Erythroblast (primary cell): ENCODE results near the gene TMPRSS5.

Source experiments
- GATA1 ChIP-seq: IDR thresholded peaks from 2 replicates; pipeline ENCODE4 v1.6.1; 2011; ENCODE audit warnings: low read depth, mild to moderate bottlenecking, control low read depth, low read length, moderate library complexity
- POLR2A ChIP-seq: IDR thresholded peaks from 2 replicates; pipeline ENCODE4 v1.6.1; 2011; ENCODE audit warnings: mild to moderate bottlenecking, low read length

DNA sequence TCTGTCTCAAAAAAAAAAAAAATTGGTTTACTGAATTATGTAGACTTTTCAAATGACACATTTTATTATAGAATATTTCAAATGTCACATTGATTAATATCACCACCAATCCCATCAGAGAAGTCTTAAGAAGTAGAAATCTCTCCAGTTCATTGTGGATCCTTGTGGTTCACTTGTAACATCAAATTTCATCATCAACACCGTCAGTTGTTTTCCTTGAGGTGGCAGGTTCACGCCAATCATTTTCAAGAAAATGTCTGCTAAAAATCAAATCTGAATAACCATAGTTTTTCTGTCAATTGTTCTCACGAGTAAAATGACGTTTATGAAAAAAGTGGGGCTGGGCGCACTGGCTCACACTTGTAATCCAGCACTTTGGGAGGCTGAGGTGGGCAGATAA lies 50.3 kb downstream of the TMPRSS5 start:
- TF ChIP-seq POLR2A (no peak), GATA1 (no peak)
